GM12875 (cell line): ENCODE data around the gene AFF2.

ENCODE experiments used
- H3K4me3 ChIP-seq: one replicate; pipeline ENCODE4 v1.5.1; 2011; ENCODE audit warnings: low read depth, low read length, control low read depth
- CTCF ChIP-seq: IDR thresholded peaks from 2 replicates; pipeline ENCODE4 v1.5.1; 2011; ENCODE audit warnings: low read depth, mild to moderate bottlenecking, control low read depth, inconsistent platforms, low read length, moderate library complexity, borderline replicate concordance; ENCODE audit not compliant: insufficient read depth

AFF2 gene

DNA sequence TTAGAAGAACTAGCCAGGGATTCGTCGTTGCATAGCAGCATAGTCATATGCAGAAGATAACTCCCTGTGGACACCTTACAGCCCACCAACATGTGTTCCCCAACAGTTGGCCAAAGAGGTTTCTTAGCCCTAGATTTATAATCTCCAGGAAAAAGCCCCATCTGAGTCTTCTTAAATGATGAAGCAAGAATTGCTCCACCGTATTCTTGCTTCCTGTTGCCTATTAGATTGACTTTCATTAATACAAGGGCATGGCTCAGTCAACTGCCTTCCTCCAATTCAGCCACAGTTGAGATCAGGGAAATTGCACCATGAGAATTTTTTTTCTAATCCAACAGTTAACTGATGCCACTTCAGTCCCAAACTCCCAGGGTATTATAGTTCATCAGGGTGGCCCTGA is 5.2 kb upstream of the AFF2 start:
- H3K4me3 ChIP-seq, result no peak overlapping the region
- no peak for TF ChIP-seq CTCF

- TF ChIP-seq CTCF, result no peak
- H3K4me3 ChIP-seq, result no peak overlapping the region
These were observed 2.4 kb upstream of the AFF2 start for GRCh38 chrX:148498067-148498466.

GRCh38 chrX:148499638-148500422 is 587 bp upstream of the AFF2 start:
- no peak for TF ChIP-seq CTCF
- H3K4me3 ChIP-seq, result no peak overlapping the region

GRCh38 chrX:148501386-148502066 is 1.1 kb downstream of the AFF2 start:
- no peak for TF ChIP-seq CTCF
- no peak overlapping the region for H3K4me3 ChIP-seq

DNA sequence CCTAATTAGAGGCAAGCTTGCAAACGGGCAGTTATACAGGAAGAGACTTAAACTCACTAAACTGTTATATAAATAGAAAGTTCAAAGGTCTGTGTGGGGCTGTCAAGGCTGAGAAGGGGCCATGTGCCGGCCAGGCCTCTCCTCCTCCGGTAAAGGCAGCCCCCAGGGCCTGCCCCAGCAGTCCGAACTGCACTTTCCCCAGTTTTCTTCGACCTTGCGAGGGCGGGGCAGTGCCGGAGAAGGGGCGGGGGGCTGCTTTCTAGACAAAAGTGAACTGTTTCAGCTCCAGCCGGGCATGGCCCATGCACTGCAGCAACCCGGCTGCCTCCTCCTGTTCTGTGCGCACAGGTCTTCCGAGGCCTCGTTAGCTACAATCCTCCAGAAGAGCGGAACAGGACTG is 4.1 kb downstream of the AFF2 start:
- TF ChIP-seq CTCF, result no peak

DNA sequence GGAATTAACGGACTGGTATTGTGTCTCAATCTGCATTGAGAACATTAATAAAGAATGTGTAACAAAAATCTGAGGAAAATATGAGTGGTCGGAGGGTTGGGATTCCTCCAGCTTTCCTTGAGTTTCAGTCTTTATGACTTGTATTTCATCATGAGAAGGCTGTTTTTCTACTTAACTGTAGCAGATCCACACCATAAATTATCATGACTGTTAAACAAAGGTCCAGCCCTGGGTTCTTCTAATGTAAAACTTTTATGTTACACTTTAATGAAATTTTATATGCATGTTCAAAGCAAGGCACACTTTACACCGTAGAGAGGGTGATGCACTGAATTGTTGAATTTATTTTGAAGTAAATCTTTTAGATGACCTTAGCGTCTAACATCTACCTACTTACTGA is 7.0 kb downstream of the AFF2 start:
- H3K4me3 ChIP-seq, result no peak overlapping the region
- TF ChIP-seq CTCF, result no peak

More for the DNA sequence above, 4.1 kb downstream of the AFF2 start:
- H3K4me3 ChIP-seq, result no peak overlapping the region

GRCh38 chrX:148512453-148512852 is 12.0 kb downstream of the AFF2 start:
- H3K4me3 ChIP-seq, result no peak overlapping the region
- TF ChIP-seq CTCF, result no peak
